A673 (cell line): ENCODE data around the gene EAF2.
"Not testable (repeated sequence)": the region's sequence is repeated elsewhere in the genome, so short reads cannot be mapped to it uniquely, and the experiment has no call there.

ENCODE experiments used
- CTCF ChIP-seq: fragments of 300-800, 200-600 bp; sonication (generic); conservative IDR thresholded peaks from 2 replicates; pipeline ENCODE4 v1.5.1; 2017; ENCODE audit warnings: low read depth, mild to moderate bottlenecking, antibody characterized with exemption, low read length, moderate library complexity, mixed read lengths
- EZH2 ChIP-seq: fragments of 200-600 bp; sonication (generic); IDR thresholded peaks from 2 replicates; pipeline ENCODE4 v1.6.1; 2017; ENCODE audit warnings: borderline replicate concordance, low read depth, mild to moderate bottlenecking, mixed read lengths, antibody characterized with exemption, low read length; ENCODE audit not compliant: poor library complexity, severe bottlenecking

GRCh38 chr3:121857778-121858177, 22.8 kb downstream of the EAF2 start:
- not testable (repeated sequence) for TF ChIP-seq CTCF, EZH2
